Measurements from ENCODE around the gene LRRK1.
"Not testable (repeated sequence)": the region's sequence is repeated elsewhere in the genome, so short reads cannot be mapped to it uniquely, and the experiment has no call there.

Gene LRRK1

GRCh38 chr15:101089579-101090427 lies 170.6 kb downstream of the LRRK1 start:
- no peak overlapping the region for H3K4me3 ChIP-seq (ENCODE audit: low read depth, low read length)
- peak; percentile 41 for DNase-seq (ENCODE audit: low read depth)
- no peak for TF ChIP-seq CTCF (conservative IDR thresholded peaks at IDR 0.05; ENCODE audit: low read depth, low read length)

DNA sequence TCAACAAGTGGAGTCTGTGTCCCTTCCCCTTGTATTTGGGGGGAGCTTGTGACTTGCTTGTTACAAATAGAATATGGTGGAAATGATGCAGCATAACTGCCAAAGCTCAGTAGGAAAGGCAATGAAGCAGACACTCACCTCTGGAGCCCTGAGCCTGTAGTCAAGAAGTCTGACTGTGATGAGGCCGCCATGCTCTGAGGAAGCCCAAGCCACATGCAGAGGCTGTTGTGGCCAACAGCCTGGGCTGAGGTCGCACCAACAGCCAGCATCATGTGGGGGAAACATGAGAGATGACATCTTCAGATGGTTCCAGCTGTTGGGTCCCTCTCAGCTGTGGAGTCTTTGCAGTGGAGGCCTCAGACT lies 171.3 kb downstream of the LRRK1 start:
- H3K4me3 ChIP-seq (ENCODE audit: low read depth, low read length), result no peak overlapping the region
- no peak for TF ChIP-seq CTCF (conservative IDR thresholded peaks at IDR 0.05; ENCODE audit: low read depth, low read length)
- DNase-seq (ENCODE audit: low read depth), result no peak

GRCh38 chr15:101091080-101092017 lies 172.2 kb downstream of the LRRK1 start:
- no peak for TF ChIP-seq CTCF (conservative IDR thresholded peaks at IDR 0.05; ENCODE audit: low read depth, low read length)
- no peak overlapping the region for H3K4me3 ChIP-seq (ENCODE audit: low read depth, low read length)
- DNase-seq (ENCODE audit: low read depth), result peak; percentile 88

- DNase-seq (ENCODE audit: low read depth), result peak; percentile 61
- TF ChIP-seq CTCF (conservative IDR thresholded peaks at IDR 0.05; ENCODE audit: low read depth, low read length), result no peak
- no peak overlapping the region for H3K4me3 ChIP-seq (ENCODE audit: low read depth, low read length)
Measured at GRCh38 chr15:101092156-101092866, 173.2 kb downstream of the LRRK1 start.

GRCh38 chr15:101092867-101093202 lies 173.7 kb downstream of the LRRK1 start:
- no peak overlapping the region for H3K4me3 ChIP-seq (ENCODE audit: low read depth, low read length)
- DNase-seq (ENCODE audit: low read depth), result no peak
- no peak for TF ChIP-seq CTCF (conservative IDR thresholded peaks at IDR 0.05; ENCODE audit: low read depth, low read length)

DNA sequence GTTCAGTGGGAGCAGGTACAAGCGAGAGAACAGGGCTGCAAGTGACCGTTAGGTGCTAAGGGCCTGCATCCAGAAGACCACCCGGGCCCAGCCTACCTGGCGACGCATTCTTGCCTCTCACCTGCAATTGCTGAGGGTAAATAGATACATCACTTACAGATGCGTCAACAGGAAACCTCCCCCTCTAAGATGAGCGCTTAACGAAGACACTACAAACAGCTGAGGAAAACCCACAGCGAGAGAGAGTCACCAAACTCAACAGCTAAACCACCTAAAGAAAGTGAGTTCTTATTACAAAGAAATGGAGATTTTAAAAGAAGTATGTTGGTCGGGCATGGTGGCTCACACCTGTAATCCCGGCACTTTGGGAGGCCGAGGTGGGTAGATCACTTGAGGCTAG lies 174.8 kb downstream of the LRRK1 start:
- no peak for DNase-seq (ENCODE audit: low read depth)
- H3K4me3 ChIP-seq (ENCODE audit: low read depth, low read length), result no peak overlapping the region
- no peak for TF ChIP-seq CTCF (conservative IDR thresholded peaks at IDR 0.05; ENCODE audit: low read depth, low read length)

DNA sequence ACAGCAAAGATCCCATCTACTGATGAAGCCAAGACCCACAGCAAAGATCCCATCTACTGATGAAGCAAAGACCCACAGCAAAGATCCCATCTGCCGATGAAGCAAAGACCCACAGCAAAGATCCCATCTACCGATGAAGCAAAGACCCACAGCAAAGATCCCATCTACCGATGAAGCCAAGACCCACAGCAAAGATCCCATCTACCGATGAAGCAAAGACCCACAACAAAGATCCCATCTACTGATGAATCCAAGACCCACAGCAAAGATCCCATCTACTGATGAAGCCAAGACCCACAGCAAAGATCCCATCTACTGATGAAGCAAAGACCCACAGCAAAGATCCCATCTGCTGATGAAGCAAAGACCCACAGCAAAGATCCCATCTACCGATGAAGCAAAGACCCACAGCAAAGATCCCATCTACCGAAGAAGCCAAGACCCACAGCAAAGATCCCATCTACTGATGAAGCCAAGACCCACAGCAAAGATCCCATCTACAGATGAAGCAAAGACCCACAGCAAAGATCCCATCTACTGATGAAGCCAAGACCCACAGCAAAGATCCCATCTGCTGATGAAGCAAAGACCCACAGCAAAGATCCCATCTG lies 176.7 kb downstream of the LRRK1 start:
- H3K4me3 ChIP-seq (ENCODE audit: low read depth, low read length); DNase-seq (ENCODE audit: low read depth): not testable (repeated sequence)
